ENCODE results near the gene ALLC. TPM values are rescaled to one million over a fixed set of nuclear protein-coding genes. Genes with fewer than 3 reads are reported as not detected.

Gene ALLC
- total and polyA plus RNA-seq, 2 experiments from 2014 or later = not detected

GRCh38 chr2:3652896-3653625, 4.9 kb upstream of the ALLC start:
- H2AFZ ChIP-seq = no peak overlapping the region
- H3K9ac ChIP-seq = no peak overlapping the region
- H3K36me3 ChIP-seq (ENCODE audit: low read depth) = no peaks in the 10 kb centered on the region
- H3K9me2 ChIP-seq (ENCODE audit: insufficient read depth) = no peaks in the 10 kb centered on the region
- no peak overlapping the region for H3K27ac ChIP-seq
- DNase-seq = no peak
- in situ Hi-C loops (cut with MboI) = loop anchor here (25.0 kb wide), 1 partner anchor 1766 kb away; no protein-coding TSS in a partner anchor
- no peak overlapping the region for H3K4me2 ChIP-seq (ENCODE audit: unreplicated experiment)
- H3K9me3 ChIP-seq (ENCODE audit: low read depth) = no peaks in the 10 kb centered on the region
- peaks cover 11% of the 10 kb centered on the region; the same call in 1 of the 2 replicates for H3K27me3 ChIP-seq (replicated peaks; ENCODE audit: insufficient read depth)
- H3K4me1 ChIP-seq (ENCODE audit: insufficient read depth) = peaks cover 7% of the 10 kb centered on the region; the same call in 1 of the 2 replicates
- H3K4me3 ChIP-seq = no peak overlapping the region
- 71 to 77% methylated on average over 9 of the region's 9 CpGs for WGBS, 2 experiments (ENCODE audit: low coverage in 1 of 2, low lambda C conversion rate in 2 of 2, missing lambda C conversion rate in 2 of 2)
- TF ChIP-seq EZH2 (IDR thresholded peaks at IDR 0.05; ENCODE audit: insufficient read depth, poor library complexity, severe bottlenecking) = no peak
- no peak for TF ChIP-seq EZH2phosphoT487 (IDR thresholded peaks at IDR 0.05; ENCODE audit: insufficient read depth, low read depth)
- H3F3A ChIP-seq (ENCODE audit: insufficient read depth) = no peaks in the 10 kb centered on the region
- no peaks in the 10 kb centered on the region for H4K20me1 ChIP-seq (ENCODE audit: insufficient read depth)
- H3K79me2 ChIP-seq (ENCODE audit: insufficient read depth) = no peaks in the 10 kb centered on the region

GRCh38 chr2:3654011-3654410, 4.0 kb upstream of the ALLC start:
- in situ Hi-C loops (cut with MboI) = loop anchor here (25.0 kb wide), 1 partner anchor 1767 kb away; no protein-coding TSS in a partner anchor
- no peak for TF ChIP-seq EZH2 (IDR thresholded peaks at IDR 0.05; ENCODE audit: insufficient read depth, poor library complexity, severe bottlenecking)
- TF ChIP-seq EZH2phosphoT487 (IDR thresholded peaks at IDR 0.05; ENCODE audit: insufficient read depth, low read depth) = no peak
- no peak overlapping the region for H2AFZ ChIP-seq
- H3K9me2 ChIP-seq (ENCODE audit: insufficient read depth) = no peaks in the 10 kb centered on the region
- H3K9me3 ChIP-seq (ENCODE audit: low read depth) = no peaks in the 10 kb centered on the region
- H3K4me3 ChIP-seq = no peak overlapping the region
- H3K9ac ChIP-seq = no peak overlapping the region
- H3K4me1 ChIP-seq (ENCODE audit: insufficient read depth) = peaks cover 7% of the 10 kb centered on the region; the same call in 1 of the 2 replicates
- H3K4me2 ChIP-seq (ENCODE audit: unreplicated experiment) = no peak overlapping the region
- H3K27ac ChIP-seq = no peak overlapping the region
- DNase-seq = no peak
- H4K20me1 ChIP-seq (ENCODE audit: insufficient read depth) = no peaks in the 10 kb centered on the region
- WGBS, 2 experiments (ENCODE audit: low coverage in 1 of 2, low lambda C conversion rate in 2 of 2, missing lambda C conversion rate in 2 of 2) = 81 to 82% methylated on average over 10 of the region's 10 CpGs
- no peaks in the 10 kb centered on the region for H3K79me2 ChIP-seq (ENCODE audit: insufficient read depth)
- H3F3A ChIP-seq (ENCODE audit: insufficient read depth) = no peaks in the 10 kb centered on the region
- peaks cover 11% of the 10 kb centered on the region; the same call in 1 of the 2 replicates for H3K27me3 ChIP-seq (replicated peaks; ENCODE audit: insufficient read depth)
- no peaks in the 10 kb centered on the region for H3K36me3 ChIP-seq (ENCODE audit: low read depth)

- Histone ChIP-seq H3K4me1 (ENCODE audit: insufficient read depth) (peaks cover 7% of the 10 kb centered on the region; the same call in 1 of the 2 replicates), H3K9ac (no peak overlapping the region), H3K4me2 (ENCODE audit: unreplicated experiment) (no peak overlapping the region), H3K79me2 (ENCODE audit: insufficient read depth) (no peaks in the 10 kb centered on the region), H3K9me2 (ENCODE audit: insufficient read depth) (no peaks in the 10 kb centered on the region), H4K20me1 (ENCODE audit: insufficient read depth) (no peaks in the 10 kb centered on the region), H3K27ac (no peak overlapping the region), H3F3A (ENCODE audit: insufficient read depth) (no peaks in the 10 kb centered on the region), H3K27me3 (replicated peaks; ENCODE audit: insufficient read depth) (peaks cover 11% of the 10 kb centered on the region; the same call in 1 of the 2 replicates), H2AFZ (no peak overlapping the region), H3K4me3 (no peak overlapping the region), H3K9me3 (ENCODE audit: low read depth) (no peaks in the 10 kb centered on the region), H3K36me3 (ENCODE audit: low read depth) (no peaks in the 10 kb centered on the region)
- in situ Hi-C loops (cut with MboI) = loop anchor here (25.0 kb wide), 1 partner anchor 1767 kb away; no protein-coding TSS in a partner anchor
- TF ChIP-seq EZH2 (IDR thresholded peaks at IDR 0.05; ENCODE audit: insufficient read depth, poor library complexity, severe bottlenecking) (no peak), EZH2phosphoT487 (IDR thresholded peaks at IDR 0.05; ENCODE audit: insufficient read depth, low read depth) (no peak)
- 41 to 43% methylated on average over 21 of the region's 21 CpGs for WGBS, 2 experiments (ENCODE audit: low coverage in 1 of 2, low lambda C conversion rate in 2 of 2, missing lambda C conversion rate in 2 of 2)
- DNase-seq = no peak
Measured at GRCh38 chr2:3654531-3655225, 3.3 kb upstream of the ALLC start.

GRCh38 chr2:3655871-3656761, 1.9 kb upstream of the ALLC start:
- H3K27me3 ChIP-seq (replicated peaks; ENCODE audit: insufficient read depth) = peaks cover 11% of the 10 kb centered on the region; the same call in 1 of the 2 replicates
- no peak overlapping the region for H3K4me3 ChIP-seq
- DNase-seq = no peak
- H3K79me2 ChIP-seq (ENCODE audit: insufficient read depth) = no peaks in the 10 kb centered on the region
- no peaks in the 10 kb centered on the region for H3K36me3 ChIP-seq (ENCODE audit: low read depth)
- WGBS, 2 experiments (ENCODE audit: low coverage in 1 of 2, low lambda C conversion rate in 2 of 2, missing lambda C conversion rate in 2 of 2) = 42 to 48% methylated on average over 26 to 27 of the region's 28 CpGs
- H3K4me2 ChIP-seq (ENCODE audit: unreplicated experiment) = no peak overlapping the region
- H4K20me1 ChIP-seq (ENCODE audit: insufficient read depth) = no peaks in the 10 kb centered on the region
- in situ Hi-C loops (cut with MboI) = loop anchor here (25.0 kb wide), 1 partner anchor 1769 kb away; no protein-coding TSS in a partner anchor
- no peak overlapping the region for H2AFZ ChIP-seq
- H3K4me1 ChIP-seq (ENCODE audit: insufficient read depth) = 0 out of 2 replicates have a peak, but pooled peaks cover 4% of the 10 kb centered on the region
- TF ChIP-seq EZH2 (IDR thresholded peaks at IDR 0.05; ENCODE audit: insufficient read depth, poor library complexity, severe bottlenecking) = no peak
- TF ChIP-seq EZH2phosphoT487 (IDR thresholded peaks at IDR 0.05; ENCODE audit: insufficient read depth, low read depth) = no peak
- no peak overlapping the region for H3K9ac ChIP-seq
- H3K27ac ChIP-seq = no peak overlapping the region
- no peaks in the 10 kb centered on the region for H3K9me3 ChIP-seq (ENCODE audit: low read depth)
- no peaks in the 10 kb centered on the region for H3K9me2 ChIP-seq (ENCODE audit: insufficient read depth)
- H3F3A ChIP-seq (ENCODE audit: insufficient read depth) = no peaks in the 10 kb centered on the region
